Body of pancreas (tissue), 4 donors: ENCODE measurements around the gene S100A6.

Experiments
- CTCF ChIP-seq, 7 experiments: fragments of 450-650 bp in 4 of 7; fragments of 200-600 bp in 3 of 7; sonication (generic) in 3 of 7; IDR thresholded peaks; one replicate each; pipeline ENCODE4 v1.5.1; 2016 to 2019; ENCODE audit warnings: antibody characterized with exemption in 7 of 7
- POLR2A ChIP-seq, 3 donors: fragments of 450-650 bp; IDR thresholded peaks; one replicate each; pipeline ENCODE4 v1.6.1; 2016; ENCODE audit warnings: antibody characterized with exemption in 3 of 3, mild to moderate bottlenecking in 2 of 3

GRCh38 chr1:153536012-153536670 lies 350 bp upstream of the S100A6 start:
- no peak for TF ChIP-seq CTCF (IDR thresholded peaks at IDR 0.05)
- peak; percentile 26 to 84 (median 73) for TF ChIP-seq POLR2A (IDR thresholded peaks at IDR 0.05)
